HUES6 (cell line): ENCODE data around the gene ZNF438.

Experiments used
- H3K27ac ChIP-seq: 2 replicates; pipeline ENCODE4 v1.7.0; 2013; ENCODE audit warnings: low read depth, mild to moderate bottlenecking, low read length, inconsistent platforms
- H3K27me3 ChIP-seq: 2 replicates; pipeline ENCODE4 v1.6.1; 2013; ENCODE audit warnings: low read length; ENCODE audit not compliant: control insufficient read depth, insufficient read depth
- H3K36me3 ChIP-seq: 2 replicates; pipeline ENCODE4 v1.6.1; 2013; ENCODE audit warnings: low read length; ENCODE audit not compliant: control insufficient read depth, insufficient read depth
- H3K4me1 ChIP-seq: 2 replicates; pipeline ENCODE4 v1.6.1; 2013; ENCODE audit warnings: low read length; ENCODE audit not compliant: control insufficient read depth, insufficient read depth
- H3K4me3 ChIP-seq: 2 replicates; pipeline ENCODE4 v1.5.1; 2013; ENCODE audit warnings: low read depth, low read length
- H3K9ac ChIP-seq: one replicate; pipeline ENCODE4 v1.6.1; 2013; ENCODE audit warnings: mild to moderate bottlenecking, low read length
- H3K9me3 ChIP-seq: 2 replicates; pipeline ENCODE4 v1.6.1; 2013; ENCODE audit warnings: low read depth, low read length; ENCODE audit not compliant: control insufficient read depth, insufficient read depth

Gene ZNF438

GRCh38 chr10:31011665-31012022, 20.0 kb downstream of the ZNF438 start:
- no peaks in the 10 kb centered on the region for H3K27me3 ChIP-seq
- H3K27ac ChIP-seq = no peak overlapping the region
- no peaks in the 10 kb centered on the region for H3K36me3 ChIP-seq
- H3K9me3 ChIP-seq = no peaks in the 10 kb centered on the region
- H3K9ac ChIP-seq = no peak overlapping the region
- no peak overlapping the region for H3K4me3 ChIP-seq
- H3K4me1 ChIP-seq = no peaks in the 10 kb centered on the region

DNA sequence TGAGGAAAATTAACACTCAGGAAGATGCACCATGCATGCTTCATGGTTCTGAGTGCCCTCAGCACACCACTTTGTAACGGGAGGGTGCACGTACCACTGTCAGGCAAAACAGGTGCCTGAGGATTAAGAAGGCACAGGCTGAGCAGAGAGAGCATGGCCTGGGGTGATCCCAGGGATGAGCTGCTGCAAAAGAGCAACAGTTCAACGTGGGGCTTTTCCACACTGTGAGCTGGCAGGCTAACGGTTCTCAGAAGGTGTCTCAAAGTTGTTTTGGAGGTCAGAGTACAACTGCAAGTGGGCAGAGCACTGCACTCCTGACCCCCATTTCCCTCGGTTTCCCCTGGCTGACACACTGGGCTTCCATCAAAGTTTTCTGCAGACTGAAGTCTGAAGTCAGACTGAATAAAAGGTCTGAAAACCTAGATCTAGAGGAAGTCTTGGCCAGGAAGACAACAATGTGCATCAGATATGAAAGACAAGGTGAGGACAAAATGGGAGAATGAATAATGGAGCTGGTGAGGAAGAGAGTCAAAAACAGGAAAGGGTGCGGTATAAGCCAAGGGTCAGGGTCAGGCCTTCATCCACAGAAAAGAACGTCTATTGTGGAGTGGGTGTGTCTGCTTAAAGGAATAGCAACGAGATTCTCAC, 20.5 kb downstream of the ZNF438 start:
- H3K27ac ChIP-seq = no peak overlapping the region
- no peaks in the 10 kb centered on the region for H3K36me3 ChIP-seq
- H3K4me1 ChIP-seq = no peaks in the 10 kb centered on the region
- no peak overlapping the region for H3K9ac ChIP-seq
- no peaks in the 10 kb centered on the region for H3K27me3 ChIP-seq
- H3K4me3 ChIP-seq = no peak overlapping the region
- H3K9me3 ChIP-seq = no peaks in the 10 kb centered on the region

- H3K27me3 ChIP-seq = no peaks in the 10 kb centered on the region
- H3K4me1 ChIP-seq = no peaks in the 10 kb centered on the region
- H3K27ac ChIP-seq = no peak overlapping the region
- H3K36me3 ChIP-seq = no peaks in the 10 kb centered on the region
- H3K9ac ChIP-seq = no peak overlapping the region
- H3K4me3 ChIP-seq = no peak overlapping the region
- H3K9me3 ChIP-seq = no peaks in the 10 kb centered on the region
Observed at GRCh38 chr10:31010062-31010461, 21.6 kb downstream of the ZNF438 start.

DNA sequence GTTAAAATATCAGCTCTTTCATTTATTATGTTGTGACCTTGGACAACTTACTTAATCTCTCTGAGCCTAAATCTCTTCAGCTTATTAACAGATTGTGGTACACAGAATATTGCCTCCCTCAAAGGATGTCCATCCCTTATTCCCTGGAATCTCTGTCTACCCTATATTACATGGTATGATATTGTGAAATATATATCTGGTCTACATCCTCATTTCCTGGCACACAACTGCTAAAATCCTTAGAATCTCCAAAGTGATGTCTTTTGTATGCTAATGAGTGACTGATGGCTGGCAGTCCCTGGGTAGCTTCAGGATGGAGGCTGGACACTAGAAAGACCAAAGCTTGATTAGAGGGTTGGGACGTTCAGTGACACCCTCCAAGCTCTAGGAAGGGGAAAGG, 25.8 kb downstream of the ZNF438 start:
- Histone ChIP-seq H3K36me3 (no peaks in the 10 kb centered on the region), H3K9me3 (no peaks in the 10 kb centered on the region), H3K4me1 (no peaks in the 10 kb centered on the region), H3K27me3 (no peaks in the 10 kb centered on the region), H3K27ac (no peak overlapping the region), H3K9ac (no peak overlapping the region), H3K4me3 (no peak overlapping the region)

DNA sequence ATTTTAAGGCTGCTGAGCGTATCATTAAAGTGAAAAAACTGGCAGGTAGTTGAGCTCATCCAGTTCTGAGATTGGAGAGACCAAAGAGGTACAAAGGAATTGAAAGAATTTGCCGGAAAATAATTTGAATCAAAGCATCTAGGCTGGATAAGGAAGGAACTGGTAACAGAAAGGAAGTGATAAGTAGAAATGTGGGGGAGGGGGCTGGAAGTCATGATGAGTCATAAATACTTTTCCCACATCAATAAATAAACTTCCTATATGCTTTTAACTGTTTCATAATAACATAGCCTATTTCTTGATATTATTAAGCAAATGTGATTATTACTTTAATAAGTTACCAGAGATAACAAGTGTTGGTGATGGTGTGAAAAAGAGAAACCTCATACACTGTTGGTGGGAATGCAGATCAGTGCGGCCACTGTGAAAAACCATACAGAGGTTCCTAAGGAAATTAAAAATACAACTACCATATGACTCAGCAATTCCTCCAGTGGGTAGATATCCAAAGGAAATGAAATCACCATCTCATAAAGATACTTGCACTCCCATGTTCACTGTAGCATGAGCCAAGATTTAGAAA, 27.0 kb downstream of the ZNF438 start:
- Histone ChIP-seq H3K4me1 (no peaks in the 10 kb centered on the region), H3K9ac (no peak overlapping the region), H3K27me3 (no peaks in the 10 kb centered on the region), H3K27ac (no peak overlapping the region), H3K4me3 (no peak overlapping the region), H3K36me3 (no peaks in the 10 kb centered on the region), H3K9me3 (no peaks in the 10 kb centered on the region)

DNA sequence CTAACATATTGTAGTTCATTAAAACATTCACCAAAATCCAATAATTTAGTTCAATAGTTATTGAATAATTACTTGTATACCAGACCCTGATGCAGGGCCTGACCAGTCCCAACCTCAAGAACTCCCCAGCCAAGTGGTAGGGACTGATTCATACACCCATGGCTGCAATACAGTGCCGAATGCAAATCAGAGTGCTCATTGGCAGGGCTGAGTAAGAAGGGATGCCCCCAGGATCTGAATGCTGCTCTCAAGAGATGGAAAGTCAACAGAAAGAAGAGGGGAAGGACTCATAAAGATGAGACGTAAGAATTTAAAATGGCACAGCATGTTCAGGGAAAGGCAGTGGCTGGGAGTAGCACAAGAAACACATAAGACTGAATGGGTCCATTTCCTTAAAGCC, 29.9 kb downstream of the ZNF438 start:
- H3K9me3 ChIP-seq = 0 out of 2 replicates have a peak, but pooled peaks cover under 1% of the 10 kb centered on the region
- H3K4me3 ChIP-seq = no peak overlapping the region
- H3K36me3 ChIP-seq = no peaks in the 10 kb centered on the region
- H3K27me3 ChIP-seq = no peaks in the 10 kb centered on the region
- no peak overlapping the region for H3K27ac ChIP-seq
- no peaks in the 10 kb centered on the region for H3K4me1 ChIP-seq
- no peak overlapping the region for H3K9ac ChIP-seq

- Histone ChIP-seq H3K4me3 (no peak overlapping the region), H3K4me1 (no peaks in the 10 kb centered on the region), H3K9ac (no peak overlapping the region), H3K27ac (no peak overlapping the region), H3K9me3 (peaks cover 4% of the 10 kb centered on the region; the same call in 1 of the 2 replicates), H3K36me3 (no peaks in the 10 kb centered on the region), H3K27me3 (no peaks in the 10 kb centered on the region)
Observed at GRCh38 chr10:31000867-31001266, 30.8 kb downstream of the ZNF438 start.

DNA sequence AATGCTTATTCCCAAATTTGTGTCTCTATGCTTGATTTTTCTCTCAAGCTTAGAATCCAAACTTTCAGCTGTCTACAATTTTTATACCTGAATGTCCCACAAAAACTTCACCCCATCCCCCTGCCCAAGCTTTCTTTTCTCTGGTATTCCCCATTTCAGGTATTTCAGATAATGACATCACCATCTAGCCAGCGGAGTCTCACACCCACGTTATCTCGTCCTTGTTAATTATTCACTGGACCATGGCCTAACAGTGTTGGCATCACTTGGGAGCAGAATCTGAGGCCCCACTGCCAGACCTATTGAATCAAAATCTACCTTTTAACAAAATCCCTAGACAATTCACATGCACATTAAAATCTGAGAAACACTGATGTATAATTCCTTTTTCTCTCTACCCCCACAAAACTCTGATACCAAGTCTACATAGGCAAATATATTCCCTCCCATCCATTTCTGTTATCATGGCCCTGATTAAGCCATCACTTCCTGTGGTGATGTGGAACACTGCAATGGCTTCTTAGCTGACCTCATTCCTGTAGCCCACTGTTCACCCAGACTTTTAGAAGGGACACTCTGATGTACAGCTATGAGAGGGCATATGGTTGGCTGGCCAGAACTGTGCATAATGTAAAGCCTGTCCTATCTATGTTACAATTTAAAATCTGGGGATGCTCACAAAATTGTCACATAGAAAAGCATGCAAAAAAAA, 31.4 kb downstream of the ZNF438 start:
- H3K4me1 ChIP-seq = no peaks in the 10 kb centered on the region
- no peak overlapping the region for H3K27ac ChIP-seq
- peaks cover 7% of the 10 kb centered on the region; the same call in 1 of the 2 replicates for H3K9me3 ChIP-seq
- H3K27me3 ChIP-seq = no peaks in the 10 kb centered on the region
- H3K4me3 ChIP-seq = no peak overlapping the region
- no peaks in the 10 kb centered on the region for H3K36me3 ChIP-seq
- H3K9ac ChIP-seq = no peak overlapping the region

GRCh38 chr10:30999070-30999712, 32.5 kb downstream of the ZNF438 start:
- Histone ChIP-seq H3K9ac (no peak overlapping the region), H3K9me3 (peaks cover 14% of the 10 kb centered on the region), H3K36me3 (no peaks in the 10 kb centered on the region), H3K4me1 (no peaks in the 10 kb centered on the region), H3K4me3 (no peak overlapping the region), H3K27ac (no peak overlapping the region), H3K27me3 (no peaks in the 10 kb centered on the region)

GRCh38 chr10:30997536-30998235, 34.0 kb downstream of the ZNF438 start:
- no peak overlapping the region for H3K27ac ChIP-seq
- H3K4me3 ChIP-seq = no peak overlapping the region
- no peak overlapping the region for H3K9ac ChIP-seq
- no peaks in the 10 kb centered on the region for H3K27me3 ChIP-seq
- no peaks in the 10 kb centered on the region for H3K36me3 ChIP-seq
- H3K9me3 ChIP-seq = peaks cover 26% of the 10 kb centered on the region
- H3K4me1 ChIP-seq = no peaks in the 10 kb centered on the region
